Forelimb muscle (tissue), 1 donor: ENCODE results near the gene RBM47. TPM values are rescaled to one million over a fixed set of nuclear protein-coding genes. Genes with fewer than 3 reads are reported as not detected.

Source experiments
- DNase-seq: peaks from one replicate; pipeline ENCODE4 v3.0.0-alpha.2; 2013; ENCODE audit warnings: low read depth
- polyA plus RNA-seq: library from polyadenylated mRNA; unstranded; fragments of 120-200 nt; gene quantifications from one replicate; pipeline ENCODE4 v1.2.1, GENCODE V29; 2013; ENCODE audit not compliant: insufficient read length

The RBM47 gene
- polyA plus RNA-seq, 1 donor = 0.90 TPM

DNA sequence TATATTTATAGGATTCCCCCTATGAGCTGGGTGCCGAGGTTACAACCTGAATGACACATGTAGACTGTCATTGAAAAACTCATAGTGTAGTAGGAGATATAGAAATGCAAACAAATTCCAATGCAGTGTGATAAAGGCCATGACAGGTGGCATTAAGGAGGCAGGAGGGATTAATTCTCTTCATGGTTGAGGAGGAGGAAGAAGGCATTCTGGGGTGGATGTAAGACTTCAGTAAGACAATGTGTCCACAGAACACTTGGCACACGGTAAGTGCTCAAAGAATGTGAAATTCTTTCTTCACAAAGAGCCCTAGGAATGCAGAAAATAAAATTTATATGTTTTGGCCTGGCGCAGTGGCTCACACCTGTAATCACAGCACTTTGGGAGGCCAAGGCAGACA is 136.5 kb downstream of the RBM47 start:
- no peak for DNase-seq

DNA sequence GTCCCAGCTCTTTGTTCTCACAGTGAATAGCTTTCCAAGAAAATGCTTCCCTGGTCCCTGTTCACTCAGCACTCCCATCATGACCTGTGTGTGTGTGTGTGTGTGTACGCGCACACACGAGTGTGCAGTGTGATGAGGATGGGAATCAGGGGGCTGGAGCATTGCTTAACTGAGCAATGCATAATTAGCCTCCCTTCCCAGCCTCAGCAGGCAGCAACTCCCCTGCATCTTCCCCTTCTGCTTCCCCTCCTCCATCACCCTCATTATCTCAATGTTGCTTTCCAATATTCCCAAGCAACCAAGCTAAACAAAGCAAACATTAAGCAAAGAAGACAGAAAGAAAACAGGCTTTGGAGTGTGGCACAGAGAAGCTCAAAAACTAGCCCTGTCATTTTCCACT is 137.0 kb downstream of the RBM47 start:
- DNase-seq = no peak

DNA sequence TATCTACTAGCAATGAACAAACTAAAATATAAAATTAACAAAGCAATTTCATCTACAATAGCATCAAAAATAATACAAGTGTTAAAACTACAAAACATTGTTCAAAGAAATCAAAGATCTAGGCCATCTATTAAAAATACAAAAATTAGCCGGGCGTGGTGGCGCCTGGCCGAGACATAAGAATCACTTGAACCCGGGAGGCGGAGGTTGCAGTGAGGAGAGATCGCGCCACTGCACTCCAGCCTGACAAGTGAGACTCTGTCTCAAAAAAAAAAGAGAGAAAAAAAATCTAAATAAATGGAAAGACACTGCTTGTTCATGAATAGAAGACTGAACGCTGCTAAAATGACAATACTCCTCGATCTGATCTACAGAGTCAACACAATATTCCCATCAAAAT is 139.2 kb downstream of the RBM47 start:
- DNase-seq = no peak

DNA sequence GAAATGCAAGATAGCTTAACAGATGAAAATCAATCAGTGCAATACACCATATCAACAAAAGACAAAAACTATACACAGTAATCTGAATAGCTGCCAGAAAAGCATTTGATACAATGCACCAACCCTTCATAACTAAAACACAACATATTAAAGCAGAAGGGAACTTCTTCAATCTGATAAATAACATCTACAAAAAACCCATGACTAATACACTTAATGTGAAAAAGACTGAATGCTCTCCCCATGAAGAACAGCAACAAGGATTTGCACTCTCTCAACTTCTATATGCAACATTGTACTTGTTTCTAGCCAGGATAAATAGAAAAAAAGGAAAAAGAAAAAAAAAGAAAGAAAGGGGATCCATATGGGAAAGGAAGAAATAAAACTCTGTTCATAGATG is 139.7 kb downstream of the RBM47 start:
- DNase-seq = no peak

DNA sequence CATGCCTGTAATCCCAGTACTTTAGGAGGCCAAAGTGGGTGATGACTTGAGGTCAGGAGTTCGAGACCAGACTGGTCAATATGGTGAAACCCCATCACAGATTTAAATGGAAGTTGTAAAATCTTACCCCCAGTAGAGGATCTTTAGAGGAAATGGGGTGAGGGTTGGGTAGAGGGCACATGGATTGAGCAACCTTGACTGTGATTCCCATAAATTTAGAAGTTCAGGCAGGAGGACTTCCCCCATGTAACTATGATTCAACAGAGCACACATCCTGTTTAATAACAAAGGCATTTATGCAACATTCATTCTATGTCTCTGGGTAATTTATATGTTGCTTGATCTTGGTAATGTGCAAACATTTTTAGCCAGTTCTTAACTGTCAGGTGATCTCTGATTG is 143.1 kb downstream of the RBM47 start:
- no peak for DNase-seq

DNA sequence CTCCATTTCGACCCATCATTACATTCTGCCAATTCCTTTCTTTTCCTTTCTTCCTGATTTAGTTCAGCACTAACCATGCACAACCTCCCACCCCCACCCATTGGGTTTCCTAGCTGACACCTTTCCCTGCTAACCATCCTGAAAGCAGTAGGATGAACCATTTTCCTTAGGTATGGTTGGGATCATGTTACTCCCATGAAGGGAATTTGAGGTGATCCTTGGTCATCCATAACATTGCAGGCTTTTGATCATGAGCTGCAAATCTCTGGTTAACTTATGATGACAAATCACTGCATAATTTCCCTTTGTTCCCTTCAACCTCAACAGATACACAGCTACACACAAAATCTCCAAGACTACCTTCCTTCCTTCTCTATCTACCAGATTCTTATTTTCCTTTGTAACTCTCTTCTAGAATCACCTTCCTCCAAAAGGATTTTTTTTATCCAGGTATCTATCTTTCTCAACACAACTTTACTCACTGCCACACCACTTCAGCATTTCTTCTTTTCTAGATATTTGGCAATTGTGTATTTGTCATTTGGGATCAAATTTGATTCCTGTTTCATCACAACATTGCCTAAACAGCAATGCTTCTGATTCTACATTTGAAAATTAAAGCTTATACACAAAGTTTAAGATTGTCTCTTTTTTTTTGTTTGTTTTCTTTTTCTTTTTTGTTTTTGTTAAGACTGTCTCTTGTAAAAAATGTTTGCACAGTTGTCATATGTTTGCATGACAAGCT is 145.1 kb downstream of the RBM47 start:
- DNase-seq = no peak

DNA sequence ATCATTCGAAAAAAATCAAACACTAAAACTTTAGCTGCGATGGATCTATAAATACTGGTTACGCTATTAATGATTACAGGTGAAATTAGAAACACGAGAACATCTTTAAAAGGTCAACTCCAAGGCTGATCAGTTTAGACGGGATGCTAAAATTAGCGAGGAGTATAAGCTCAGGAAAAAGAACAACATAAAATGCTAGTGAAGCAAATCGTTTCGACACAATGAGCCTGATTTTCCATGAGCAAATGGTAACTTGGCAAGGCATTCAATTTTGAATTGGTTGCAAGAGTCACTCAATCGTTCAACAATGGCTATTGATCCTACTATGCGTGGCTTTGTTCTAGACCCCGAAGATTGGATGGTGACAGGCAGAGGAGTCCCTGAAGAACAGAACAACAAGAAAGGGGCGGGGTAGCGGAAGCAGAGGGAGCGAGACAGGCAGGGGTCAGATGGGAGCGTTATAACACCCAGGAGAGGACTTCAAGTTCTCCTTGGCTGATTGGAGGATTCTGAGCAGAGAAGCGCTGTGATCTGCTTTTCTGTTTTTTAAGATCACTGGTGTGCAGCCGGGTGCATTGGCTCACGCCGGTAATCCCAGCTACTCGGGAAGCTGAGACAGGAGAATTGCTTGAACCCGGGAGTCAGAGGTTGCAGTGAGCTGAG is 146.5 kb downstream of the RBM47 start:
- DNase-seq = no peak

DNA sequence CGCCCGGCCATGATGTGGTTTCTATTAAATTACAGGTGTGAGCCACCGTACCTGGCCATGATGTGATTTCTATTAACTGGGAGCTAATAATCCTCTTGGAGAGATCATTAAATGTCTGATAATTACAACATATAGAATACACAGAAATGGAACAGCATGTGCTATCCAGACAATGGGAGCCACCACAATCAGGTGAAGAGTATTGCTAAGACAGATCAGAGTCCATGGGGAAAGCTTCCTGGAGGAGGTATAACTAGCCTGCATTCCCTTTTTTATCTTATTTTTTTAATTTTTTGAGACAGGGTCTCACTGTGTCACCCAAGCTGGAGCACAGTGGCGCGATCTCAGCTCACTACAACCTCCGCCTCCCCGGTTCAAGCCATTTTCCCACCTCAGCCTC is 147.7 kb downstream of the RBM47 start:
- DNase-seq = no peak

DNA sequence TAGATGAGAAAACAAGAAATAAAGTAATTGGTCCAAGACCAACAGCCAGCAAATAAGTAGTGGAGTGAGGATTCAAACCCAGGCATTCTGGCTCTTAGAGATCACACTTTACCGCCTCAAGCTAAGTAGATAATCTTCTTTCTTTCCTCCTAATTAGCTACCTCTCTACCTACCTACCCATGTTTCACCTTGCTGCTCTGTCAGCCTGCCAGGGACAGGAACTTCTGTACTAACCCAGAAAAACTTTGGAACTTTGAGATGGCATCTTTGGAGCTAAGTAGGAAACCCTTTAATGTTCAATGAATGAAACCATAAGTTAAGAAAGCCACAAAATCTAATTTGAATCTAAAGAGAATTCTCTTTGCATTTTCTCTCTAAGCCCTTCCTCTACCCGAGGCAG is 149.4 kb downstream of the RBM47 start:
- DNase-seq = no peak

DNA sequence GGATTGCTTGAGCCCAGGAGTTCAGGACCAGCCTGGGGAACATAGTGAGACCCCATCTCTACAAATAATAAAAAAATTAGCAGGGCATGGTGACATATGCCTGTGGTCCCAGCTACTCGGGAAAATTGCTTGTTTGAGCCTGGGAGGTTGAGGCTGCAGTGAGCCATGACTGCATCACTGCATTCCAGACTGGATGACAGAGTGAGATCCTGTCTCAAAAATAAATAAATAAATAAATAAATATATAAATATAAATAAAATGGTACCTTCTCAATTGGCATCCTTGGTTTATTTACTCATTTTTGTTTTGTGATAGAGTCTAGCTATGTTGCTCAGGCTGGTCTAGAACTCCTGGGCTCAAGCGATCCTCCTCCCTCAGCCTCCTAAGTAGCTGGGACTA is 150.3 kb downstream of the RBM47 start:
- DNase-seq = no peak

DNA sequence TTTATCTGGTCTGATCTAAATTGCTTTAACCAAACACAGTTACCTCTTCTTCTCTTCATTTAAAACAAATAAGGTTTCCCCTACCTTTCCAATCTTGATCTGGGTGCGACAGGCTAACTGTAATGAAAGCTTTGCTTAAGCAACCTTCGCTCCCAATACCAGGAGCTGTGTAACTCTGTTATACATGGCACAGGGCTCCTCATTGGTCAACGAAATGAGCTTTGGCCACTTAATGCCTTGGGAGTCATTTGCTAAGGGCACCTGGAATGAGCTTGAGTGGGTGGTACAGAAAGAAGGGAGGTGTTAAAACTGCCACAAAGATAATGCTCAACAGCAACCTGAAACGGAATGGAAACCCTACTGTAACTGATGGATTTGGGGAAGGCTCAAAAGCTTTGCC is 154.1 kb downstream of the RBM47 start:
- DNase-seq = no peak

DNA sequence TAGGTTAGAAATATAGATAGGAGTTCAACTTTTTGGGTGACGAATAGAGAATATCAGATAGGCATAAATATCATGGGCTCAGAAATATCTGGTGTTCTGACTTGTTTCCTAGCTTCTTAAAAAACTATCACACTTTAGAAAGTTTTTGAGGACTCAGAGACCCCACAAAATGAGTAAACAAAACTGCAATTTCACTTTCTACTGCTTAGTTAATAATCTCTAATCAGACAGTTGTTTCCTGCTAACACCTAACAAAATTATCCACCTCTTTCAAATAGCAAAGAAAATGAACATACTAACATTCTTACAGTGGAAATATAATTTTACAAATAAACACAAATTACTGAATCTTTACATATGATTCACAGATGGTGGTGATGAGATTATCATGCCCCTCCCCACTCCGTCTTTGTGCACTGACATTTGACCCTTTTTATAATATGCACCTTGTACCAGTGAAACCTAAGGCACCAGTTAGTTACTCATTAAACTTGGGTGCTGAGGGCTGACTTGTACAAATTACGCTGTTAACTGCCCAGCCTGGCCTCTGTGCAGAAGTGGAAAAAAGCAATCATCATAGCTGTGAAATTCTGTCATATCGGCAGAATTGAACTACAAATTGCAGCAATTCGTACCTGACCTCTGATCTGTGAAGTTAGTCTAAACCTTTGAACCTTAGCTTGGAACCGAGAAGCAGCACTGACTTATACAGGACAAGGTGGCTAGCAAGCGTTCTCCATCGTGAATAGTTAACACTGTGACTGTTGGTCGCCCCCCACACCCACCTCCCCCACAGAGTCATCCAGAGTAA is 155.9 kb downstream of the RBM47 start:
- no peak for DNase-seq

DNA sequence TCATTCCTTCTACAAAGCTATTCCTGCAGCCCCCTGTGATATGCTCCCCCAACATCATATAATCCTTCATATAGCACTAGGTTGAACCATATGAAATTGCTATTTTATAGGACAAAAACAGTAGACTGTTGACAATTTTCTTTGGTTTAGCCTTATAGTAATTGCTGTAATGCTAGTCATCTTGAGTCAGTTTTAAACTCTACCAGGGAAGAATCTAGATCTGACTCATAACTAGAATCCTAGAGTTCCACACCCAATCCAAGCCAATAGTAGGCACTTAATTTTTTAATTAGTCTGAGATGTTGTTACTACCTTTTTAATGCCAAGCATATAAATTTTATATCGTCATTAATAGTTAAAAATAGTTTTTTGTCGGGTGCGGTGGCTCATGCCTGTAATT is 157.7 kb downstream of the RBM47 start:
- DNase-seq = no peak

DNA sequence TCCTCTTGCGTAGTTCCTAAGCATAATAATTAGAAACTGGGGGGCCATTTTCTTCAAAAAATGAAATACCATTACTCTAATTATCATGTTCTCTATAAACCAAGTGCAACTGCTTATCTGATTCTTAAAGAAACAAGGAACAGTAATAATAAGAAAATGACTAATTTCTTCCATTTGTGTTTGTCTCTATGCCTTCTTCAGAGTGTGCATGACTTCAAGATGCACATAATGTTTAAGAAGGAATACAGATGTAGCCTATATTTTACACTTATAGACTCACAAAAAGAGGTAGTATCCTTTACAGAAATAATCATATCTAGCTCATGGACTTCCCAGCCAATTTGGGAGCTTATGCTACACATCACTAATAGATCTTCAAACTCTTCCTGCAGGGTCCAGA is 162.9 kb downstream of the RBM47 start:
- DNase-seq = no peak

DNA sequence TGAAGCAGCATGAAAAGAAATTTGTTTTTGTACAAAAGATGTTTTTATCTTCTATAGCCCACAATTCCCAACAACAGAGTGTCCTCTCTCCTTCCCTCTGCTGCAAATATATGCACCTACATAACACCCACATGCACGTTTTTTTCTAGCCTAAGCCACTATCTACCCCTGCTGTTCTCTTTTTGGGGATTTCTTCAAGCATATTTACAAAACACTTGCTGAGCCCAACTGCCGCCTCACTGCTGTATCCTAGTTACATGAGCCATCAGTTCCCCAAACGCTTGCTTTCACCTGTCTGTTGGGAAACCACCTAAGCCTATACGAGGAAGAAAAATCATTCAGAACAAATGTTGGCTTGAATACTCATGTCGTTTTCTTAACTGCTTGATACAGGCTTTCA is 167.3 kb downstream of the RBM47 start:
- no peak for DNase-seq

DNA sequence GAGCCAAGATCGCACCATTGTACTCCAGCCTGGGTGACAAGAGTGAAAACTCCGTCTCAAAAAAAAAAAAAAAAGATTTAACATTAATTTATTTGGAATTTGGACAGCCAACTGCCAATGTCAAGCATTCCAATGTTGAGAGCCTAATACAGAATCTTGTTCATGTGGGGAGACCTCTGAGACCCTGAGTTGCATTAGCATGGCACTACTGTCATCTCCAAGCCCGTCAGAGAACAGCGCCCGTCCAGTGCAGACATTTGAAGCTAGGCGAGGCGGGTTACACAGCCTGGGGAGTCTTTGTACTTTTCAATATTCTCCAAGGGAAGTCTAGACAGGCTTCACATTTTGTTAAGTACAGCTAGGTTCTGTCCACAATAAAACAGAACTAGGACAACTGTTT is 167.8 kb downstream of the RBM47 start:
- no peak for DNase-seq

DNA sequence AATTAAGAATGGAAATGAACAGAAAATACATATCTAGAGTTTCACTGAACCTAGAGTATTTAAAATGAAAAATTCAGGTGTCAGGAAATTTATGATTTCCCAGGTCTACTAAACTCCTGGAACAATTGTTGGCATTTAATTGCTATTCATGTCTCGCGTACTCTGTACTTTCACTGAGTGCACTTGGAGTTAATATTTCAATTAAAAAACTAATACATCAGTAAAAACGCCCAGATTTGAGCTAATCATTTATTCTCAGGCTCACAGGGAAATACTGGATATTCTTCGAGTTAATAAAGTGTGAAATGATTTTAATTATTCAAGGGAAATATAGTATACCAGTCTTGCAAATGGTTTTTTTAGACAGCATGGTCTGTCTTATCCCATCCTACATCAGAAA is 168.6 kb downstream of the RBM47 start:
- no peak for DNase-seq

DNA sequence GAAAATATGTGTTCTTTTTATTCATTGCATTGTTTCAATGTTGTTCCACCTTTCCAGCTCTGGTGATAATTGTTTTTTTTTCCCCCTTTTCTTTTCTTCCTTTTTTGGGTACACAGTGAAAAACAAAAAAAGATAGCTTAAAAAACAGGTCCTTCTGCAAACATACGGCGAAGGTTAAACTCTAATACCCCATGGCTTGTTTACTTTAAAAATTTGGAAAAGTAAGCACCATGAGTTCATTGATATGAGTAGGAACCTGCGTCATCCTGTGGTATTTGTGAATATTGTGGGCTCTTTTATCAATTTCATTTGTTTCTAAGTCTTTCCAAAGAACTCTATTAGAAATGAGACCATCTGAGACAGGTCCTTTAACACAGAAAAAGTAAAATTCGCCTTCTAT is 171.0 kb downstream of the RBM47 start:
- no peak for DNase-seq

DNA sequence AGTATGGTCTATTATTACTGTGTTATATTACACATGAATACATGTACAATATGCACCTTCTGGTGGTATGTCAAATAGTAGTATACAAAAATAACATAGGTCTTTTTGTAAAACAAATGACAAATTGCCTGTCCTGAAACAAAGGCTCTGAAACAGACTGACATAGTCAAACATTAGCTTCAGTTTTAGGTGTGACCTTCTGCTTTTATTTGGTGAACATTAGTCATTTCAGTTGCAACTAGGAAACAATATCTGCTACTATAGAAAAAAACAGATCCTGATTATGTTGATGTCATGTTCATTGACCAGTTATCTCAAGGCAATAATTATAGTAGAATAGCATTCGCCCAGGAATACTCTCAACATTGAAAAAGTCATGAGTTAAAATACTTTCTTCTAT is 171.6 kb downstream of the RBM47 start:
- DNase-seq = no peak

DNA sequence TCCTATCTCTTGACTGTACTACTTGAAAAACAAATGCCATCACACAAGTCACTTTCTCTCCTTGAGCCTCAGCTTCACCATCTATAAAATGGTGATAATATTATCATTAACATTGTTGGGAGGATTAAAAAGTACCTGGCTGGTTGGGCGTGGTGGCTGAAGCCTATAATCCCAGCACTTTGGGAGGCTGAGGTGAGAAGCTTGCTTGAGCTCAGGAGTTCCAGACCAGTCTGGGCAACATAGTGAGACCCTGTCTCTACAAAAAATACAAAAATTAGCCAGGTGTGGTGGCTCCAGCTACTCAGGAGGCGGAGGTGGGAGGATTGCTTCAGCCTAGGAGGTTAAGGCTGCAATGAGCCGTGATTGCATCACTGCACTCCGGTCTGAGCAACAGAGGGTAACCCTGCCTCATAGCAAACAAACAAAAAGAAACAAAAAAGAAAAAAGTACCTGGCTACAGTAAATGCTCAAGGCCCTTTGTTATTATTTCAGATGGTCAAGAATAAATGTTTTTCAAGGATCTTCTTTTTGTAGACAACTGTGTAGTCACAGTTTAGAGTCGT is 174.2 kb downstream of the RBM47 start:
- DNase-seq = no peak

DNA sequence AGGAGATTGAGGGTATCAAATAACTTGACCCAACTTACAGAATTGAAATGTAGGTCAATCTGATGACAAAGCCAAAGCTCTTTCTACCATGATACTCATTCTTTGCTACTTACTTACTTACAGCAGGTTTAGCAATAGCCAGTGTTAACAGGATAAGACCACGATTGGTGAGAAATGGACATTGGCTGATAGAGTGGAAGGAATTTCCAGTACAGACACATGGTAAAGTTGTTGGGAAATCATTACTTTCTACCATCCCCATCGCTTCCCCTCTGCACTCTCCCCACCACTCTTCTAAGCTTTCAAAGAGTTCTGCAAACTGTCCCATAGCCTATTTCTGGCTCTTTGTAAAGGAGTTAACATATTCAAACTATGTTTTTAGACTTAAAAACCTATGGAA is 174.8 kb downstream of the RBM47 start:
- no peak for DNase-seq

DNA sequence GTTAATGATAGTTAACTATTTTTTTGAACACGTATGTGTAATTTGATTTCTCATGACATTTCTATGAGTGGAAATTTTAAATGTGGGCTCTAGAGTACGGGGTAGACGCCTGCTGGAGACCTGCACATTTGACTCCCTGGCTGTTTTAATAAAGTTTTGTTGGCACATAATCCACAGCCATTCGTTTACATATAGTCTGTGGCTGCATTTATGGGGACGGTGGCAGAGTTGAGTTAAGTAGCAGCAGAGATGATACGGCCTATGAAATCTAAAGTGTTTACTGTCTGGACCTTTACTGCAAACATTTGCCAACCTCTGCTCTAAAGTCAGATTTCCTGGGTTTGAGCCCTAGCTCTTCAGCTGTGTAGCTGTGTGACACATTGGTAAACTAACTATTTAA is 175.8 kb downstream of the RBM47 start:
- no peak for DNase-seq

DNA sequence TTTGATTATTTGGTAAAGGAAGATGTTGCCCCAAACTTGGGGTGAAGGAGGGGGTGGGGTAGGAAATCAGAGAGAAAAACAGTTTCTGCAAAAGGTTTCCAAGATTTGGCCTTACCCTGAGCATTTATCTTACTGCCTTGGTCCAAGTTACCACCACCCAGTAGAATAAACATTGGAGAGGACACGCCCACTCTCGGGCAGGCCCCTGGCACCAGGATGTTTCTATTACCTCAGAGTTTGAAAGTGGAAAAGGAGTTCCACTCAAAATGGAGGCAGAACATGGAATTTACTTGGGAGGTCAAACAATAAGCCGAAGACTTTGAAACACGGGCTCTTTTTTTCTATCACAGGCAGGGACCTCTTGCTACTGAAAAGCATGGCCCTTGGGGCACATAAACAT is 180.8 kb downstream of the RBM47 start:
- DNase-seq = no peak
